BLaER1 (cell line): ENCODE measurements around the gene MIS12.
A peak's percentile ranks its signal among the peaks of the same experiment; 100 is the strongest.

Experiments used
- H3K27ac ChIP-seq: shearing (Covaris generic); formaldehyde crosslinking; 2 replicates; pipeline ENCODE4 v1.8.1; 2022
- H3K27me3 ChIP-seq: shearing (Covaris generic); formaldehyde crosslinking; 2 replicates; pipeline ENCODE4 v1.8.1; 2022
- H3K36me3 ChIP-seq: shearing (Covaris generic); formaldehyde crosslinking; 2 replicates; pipeline ENCODE4 v1.8.1; 2022
- H3K4me1 ChIP-seq: shearing (Covaris generic); formaldehyde crosslinking; 2 replicates; pipeline ENCODE4 v1.8.1; 2022
- H3K4me2 ChIP-seq: shearing (Covaris generic); formaldehyde crosslinking; 2 replicates; pipeline ENCODE4 v1.8.1; 2022
- H3K4me3 ChIP-seq: shearing (Covaris generic); formaldehyde crosslinking; 2 replicates; pipeline ENCODE4 v1.8.1; 2022
- H3K9ac ChIP-seq: shearing (Covaris generic); formaldehyde crosslinking; 2 replicates; pipeline ENCODE4 v1.8.1; 2022
- H3K9me3 ChIP-seq: shearing (Covaris generic); formaldehyde crosslinking; 2 replicates; pipeline ENCODE4 v1.8.1; 2022
- H4K20me1 ChIP-seq: shearing (Covaris generic); formaldehyde crosslinking; 2 replicates; pipeline ENCODE4 v1.8.1; 2022
- Cebpa-rat ChIP-seq: shearing (Covaris generic); IDR thresholded peaks from 2 replicates; pipeline ENCODE4 v1.8.1; 2022

Gene MIS12, protein sequence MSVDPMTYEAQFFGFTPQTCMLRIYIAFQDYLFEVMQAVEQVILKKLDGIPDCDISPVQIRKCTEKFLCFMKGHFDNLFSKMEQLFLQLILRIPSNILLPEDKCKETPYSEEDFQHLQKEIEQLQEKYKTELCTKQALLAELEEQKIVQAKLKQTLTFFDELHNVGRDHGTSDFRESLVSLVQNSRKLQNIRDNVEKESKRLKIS

DNA sequence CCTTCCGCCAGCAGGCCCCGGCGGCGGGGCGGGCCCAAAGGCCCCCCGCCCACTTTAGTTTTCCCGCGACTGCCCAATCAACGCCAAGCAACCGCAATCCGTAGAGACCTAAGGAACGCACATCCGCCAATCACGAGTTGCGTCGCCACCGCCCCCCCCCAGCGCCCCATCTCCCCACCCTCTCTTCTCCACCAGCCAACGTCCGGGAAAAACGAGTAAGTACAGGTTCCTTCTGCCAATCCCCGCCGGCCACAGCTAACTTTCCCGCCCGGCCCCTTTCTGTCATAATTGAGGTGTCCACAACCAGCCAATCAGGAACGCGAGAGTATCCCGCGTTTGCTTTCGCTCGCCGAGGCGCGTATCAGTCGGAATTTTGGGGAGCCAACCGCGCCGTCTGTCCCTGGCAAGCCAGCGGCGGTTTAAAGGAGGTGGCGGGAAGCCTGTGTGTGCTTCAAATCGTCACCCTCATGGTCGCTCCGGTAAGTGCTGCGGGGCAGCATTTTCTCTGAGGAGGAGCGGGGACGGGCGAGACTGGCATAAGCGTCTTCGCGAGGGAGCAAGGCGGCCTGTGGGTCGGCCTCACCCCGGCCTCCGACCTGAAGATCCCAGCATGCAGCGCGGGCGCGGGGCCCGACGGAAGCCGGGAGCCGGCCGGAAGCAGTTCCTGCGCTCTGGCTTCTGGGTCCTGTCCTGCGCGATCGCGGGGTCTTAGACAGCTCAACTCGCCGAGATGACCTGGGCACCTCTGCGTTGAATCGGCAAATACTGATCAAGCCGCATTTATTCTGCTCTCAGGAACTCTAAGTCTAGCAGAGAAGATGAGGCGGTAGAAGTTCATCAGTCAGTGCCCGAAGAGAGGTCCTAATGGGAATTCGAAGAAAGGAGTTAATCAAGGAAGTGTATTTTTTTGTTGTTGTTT, at the start of gene MIS12:
TSS of gene MIS12 (plus strand) at position 361 of the 919 bp plus-strand sequence. CDS start 2,297 bp downstream, outside the sequence.
- TF ChIP-seq Cebpa-rat, result no peak

DNA sequence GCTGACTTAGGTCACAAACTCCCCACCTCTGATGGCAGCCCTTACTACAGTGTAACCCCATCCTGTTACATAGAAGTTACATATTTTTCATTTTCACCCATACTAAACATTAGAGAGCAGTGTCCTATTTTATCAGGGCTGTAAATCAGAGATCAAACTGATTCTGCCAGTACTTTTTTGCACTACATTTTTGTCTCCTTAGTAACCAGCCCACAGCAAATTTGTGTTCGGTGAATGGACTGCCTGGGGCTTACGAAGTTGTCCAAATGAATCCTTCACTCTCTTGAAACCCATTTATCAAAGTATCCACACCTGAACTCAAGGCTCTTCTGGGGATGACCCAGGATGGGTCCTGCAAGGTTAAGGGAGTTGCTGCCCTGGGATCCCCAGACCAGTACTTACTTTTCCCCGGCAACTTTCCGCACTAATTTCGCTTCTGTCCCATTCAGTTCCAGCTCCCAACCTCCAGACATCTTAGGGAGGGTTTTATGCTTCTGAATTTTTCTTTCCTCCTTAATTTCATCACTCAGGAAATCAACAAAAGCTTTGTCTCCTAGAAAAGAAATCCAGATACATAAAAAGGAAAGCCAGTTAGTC, 48.5 kb upstream of the MIS12 start:
- H3K27me3 ChIP-seq, result no peaks in the 10 kb centered on the region
- H3K4me1 ChIP-seq, result peaks cover 48% of the 10 kb centered on the region
- H3K9me3 ChIP-seq, result no peaks in the 10 kb centered on the region
- peaks cover 78% of the 10 kb centered on the region for H3K36me3 ChIP-seq
- no peak for TF ChIP-seq Cebpa-rat
- H3K4me3 ChIP-seq, result peak overlapping the region; percentile 95
- peak overlapping the region; percentile 90 for H3K27ac ChIP-seq
- H3K9ac ChIP-seq, result peak overlapping the region; percentile 92
- peaks cover 72% of the 10 kb centered on the region for H4K20me1 ChIP-seq
- H3K4me2 ChIP-seq, result peak overlapping the region; percentile 74

More for the DNA sequence above, at the start of gene MIS12:
- Histone ChIP-seq H3K4me2 (peak within 1 kb of the TSS; percentile 96), H3K27ac (peak within 1 kb of the TSS; percentile 94), H4K20me1 (peaks cover 25% of the 10 kb centered on the region; the same call in 1 of the 2 replicates), H3K36me3 (peaks cover 65% of the 10 kb centered on the region), H3K9ac (peak within 1 kb of the TSS; percentile 92), H3K27me3 (no peaks in the 10 kb centered on the region), H3K4me3 (peak within 1 kb of the TSS; percentile 93), H3K9me3 (no peaks in the 10 kb centered on the region), H3K4me1 (peaks cover 36% of the 10 kb centered on the region)

DNA sequence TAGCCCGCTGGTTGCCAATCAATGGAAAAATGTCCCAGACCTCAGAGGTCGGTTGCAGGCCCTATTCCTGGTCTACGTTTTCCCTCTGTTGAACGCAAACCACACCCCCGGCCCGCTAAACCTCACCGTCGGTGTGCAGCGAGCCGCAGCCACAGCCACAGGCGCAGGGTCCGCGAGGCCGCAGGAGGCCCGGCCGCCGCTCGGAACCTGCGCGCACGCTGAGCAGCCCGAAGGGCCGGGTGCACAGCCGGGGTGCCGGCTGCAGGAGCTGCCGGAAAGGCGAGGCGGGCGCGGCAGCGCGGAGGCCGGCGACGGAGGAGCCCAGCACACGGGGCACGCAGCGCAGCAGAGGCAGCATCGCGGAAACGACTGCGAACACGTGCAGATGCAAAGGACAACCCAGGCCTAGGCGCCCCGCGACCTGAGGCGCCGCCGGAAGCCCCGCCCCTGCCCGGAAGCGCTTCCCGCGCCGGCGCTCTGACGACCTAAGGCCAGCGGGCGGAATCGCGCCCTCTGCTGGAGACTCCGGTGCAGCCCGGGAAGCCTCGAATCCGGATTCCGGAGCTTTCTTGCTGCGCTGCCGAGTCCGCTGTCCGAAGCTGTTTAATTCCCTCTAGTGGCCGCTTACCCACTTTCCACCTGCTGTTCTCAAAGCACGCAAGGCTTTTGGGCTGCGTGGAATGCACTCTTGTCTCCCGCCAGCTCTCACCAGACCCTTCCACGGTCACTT, 47.5 kb upstream of the MIS12 start, which contains the start of gene C1QBP:
TSS of gene C1QBP (minus strand) at position 440 of the 730 bp plus-strand sequence. CDS start at position 358, 82 bp downstream.
- H3K9me3 ChIP-seq, result no peaks in the 10 kb centered on the region
- TF ChIP-seq Cebpa-rat, result no peak
- H3K27me3 ChIP-seq, result no peaks in the 10 kb centered on the region
- peaks cover 40% of the 10 kb centered on the region for H3K4me1 ChIP-seq
- peaks cover 76% of the 10 kb centered on the region for H3K36me3 ChIP-seq
- peak within 1 kb of the TSS; percentile 74 for H3K4me2 ChIP-seq
- peaks cover 68% of the 10 kb centered on the region for H4K20me1 ChIP-seq
- H3K9ac ChIP-seq, result peak within 1 kb of the TSS; percentile 92
- H3K27ac ChIP-seq, result peak within 1 kb of the TSS; percentile 90
- peak within 1 kb of the TSS; percentile 95 for H3K4me3 ChIP-seq

DNA sequence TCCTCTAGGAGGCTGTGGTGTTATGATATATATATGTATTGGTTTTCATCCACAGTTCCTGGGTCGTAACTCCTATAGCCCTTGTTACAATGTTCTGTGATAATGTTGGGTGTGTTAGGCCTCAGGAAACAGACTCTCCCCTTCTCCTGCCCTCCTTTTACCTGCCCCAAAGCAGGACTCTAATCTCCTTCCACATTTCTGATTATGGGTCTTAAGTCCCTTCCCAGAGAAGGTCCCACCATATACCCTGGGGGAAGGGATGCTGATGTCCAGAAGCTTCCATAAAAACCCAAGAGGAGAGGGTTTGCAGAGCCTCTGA, 47.0 kb upstream of the MIS12 start:
- peaks cover 76% of the 10 kb centered on the region for H3K36me3 ChIP-seq
- no peaks in the 10 kb centered on the region for H3K27me3 ChIP-seq
- TF ChIP-seq Cebpa-rat, result no peak
- peak overlapping the region; percentile 92 for H3K9ac ChIP-seq
- no peaks in the 10 kb centered on the region for H3K9me3 ChIP-seq
- H3K4me3 ChIP-seq, result peak overlapping the region; percentile 95
- peaks cover 68% of the 10 kb centered on the region for H4K20me1 ChIP-seq
- H3K27ac ChIP-seq, result peak overlapping the region; percentile 90
- H3K4me1 ChIP-seq, result peaks cover 37% of the 10 kb centered on the region
- peak overlapping the region; percentile 74 for H3K4me2 ChIP-seq

DNA sequence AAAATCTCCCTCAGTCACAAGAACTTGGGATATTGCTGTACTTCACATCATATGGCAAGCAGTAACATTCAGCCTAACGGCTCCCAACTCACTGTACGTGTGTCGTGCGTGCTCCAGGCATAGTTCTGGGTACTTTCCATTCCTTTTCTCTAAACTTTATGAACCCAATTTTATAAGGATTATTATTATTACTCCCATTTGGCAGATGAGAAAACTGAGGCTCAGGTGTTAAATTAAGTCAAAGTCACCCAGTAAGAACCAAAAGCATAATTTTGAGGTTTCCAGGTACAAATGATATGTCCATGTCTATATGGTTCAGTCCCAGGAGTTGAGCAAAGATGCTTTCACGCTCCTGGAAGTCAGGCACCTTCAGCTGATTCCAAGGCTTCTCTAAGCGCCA, 42.6 kb upstream of the MIS12 start:
- Histone ChIP-seq H3K4me3 (no peak overlapping the region), H3K4me1 (peaks cover 8% of the 10 kb centered on the region), H3K36me3 (peaks cover 82% of the 10 kb centered on the region), H3K4me2 (no peak overlapping the region), H3K9me3 (no peaks in the 10 kb centered on the region), H3K27ac (no peak overlapping the region), H3K9ac (no peak overlapping the region), H4K20me1 (peaks cover 48% of the 10 kb centered on the region), H3K27me3 (no peaks in the 10 kb centered on the region)
- TF ChIP-seq Cebpa-rat, result no peak

DNA sequence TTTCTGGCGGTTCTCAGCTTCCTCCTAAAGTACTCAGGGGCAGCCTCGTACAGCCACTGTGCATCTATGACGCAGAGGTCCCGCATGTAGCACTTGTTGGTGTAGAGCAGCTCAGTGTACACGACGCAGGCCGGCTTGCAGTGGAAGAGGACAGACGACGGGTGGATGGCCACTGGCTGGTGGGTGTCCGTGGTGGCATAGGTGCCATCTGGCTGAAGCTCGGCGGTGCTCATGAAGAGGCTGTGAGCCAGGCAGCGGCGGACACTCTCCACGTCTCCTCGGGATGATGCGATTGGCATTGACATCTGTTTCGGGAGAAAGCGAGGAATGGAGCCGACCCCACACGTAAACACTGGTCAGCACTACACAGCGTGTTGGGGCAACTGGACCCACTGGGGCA, 42.2 kb upstream of the MIS12 start:
- H3K27me3 ChIP-seq, result no peaks in the 10 kb centered on the region
- peaks cover 86% of the 10 kb centered on the region for H3K36me3 ChIP-seq
- H3K9me3 ChIP-seq, result no peaks in the 10 kb centered on the region
- H4K20me1 ChIP-seq, result peaks cover 48% of the 10 kb centered on the region
- H3K4me2 ChIP-seq, result no peak overlapping the region
- no peak overlapping the region for H3K9ac ChIP-seq
- no peak overlapping the region for H3K27ac ChIP-seq
- no peak for TF ChIP-seq Cebpa-rat
- peaks cover 7% of the 10 kb centered on the region for H3K4me1 ChIP-seq
- H3K4me3 ChIP-seq, result no peak overlapping the region

DNA sequence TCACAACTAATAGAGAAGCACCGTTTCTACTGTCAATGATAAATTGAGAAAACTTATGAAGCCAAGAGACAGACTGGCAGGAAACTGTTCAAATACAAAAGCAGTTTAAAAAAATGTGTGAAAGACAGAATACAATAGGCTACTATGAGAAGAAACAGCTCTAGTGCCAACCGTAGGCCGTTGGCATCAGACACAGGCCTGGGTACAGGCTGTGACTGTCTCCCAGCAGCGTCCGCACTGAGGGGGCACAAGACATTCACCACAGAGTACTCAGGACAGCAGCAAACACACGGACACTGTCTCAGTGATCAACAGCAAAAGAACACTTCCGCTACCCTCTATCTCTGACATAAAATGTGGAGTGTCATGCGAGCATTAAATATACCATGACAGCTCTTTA, 39.6 kb upstream of the MIS12 start:
- Histone ChIP-seq H3K36me3 (peaks cover 96% of the 10 kb centered on the region), H3K4me2 (no peak overlapping the region), H3K9me3 (no peaks in the 10 kb centered on the region), H3K4me3 (no peak overlapping the region), H3K9ac (no peak overlapping the region), H4K20me1 (peaks cover 40% of the 10 kb centered on the region), H3K27ac (no peak overlapping the region), H3K4me1 (no peaks in the 10 kb centered on the region), H3K27me3 (no peaks in the 10 kb centered on the region)
- TF ChIP-seq Cebpa-rat, result no peak

DNA sequence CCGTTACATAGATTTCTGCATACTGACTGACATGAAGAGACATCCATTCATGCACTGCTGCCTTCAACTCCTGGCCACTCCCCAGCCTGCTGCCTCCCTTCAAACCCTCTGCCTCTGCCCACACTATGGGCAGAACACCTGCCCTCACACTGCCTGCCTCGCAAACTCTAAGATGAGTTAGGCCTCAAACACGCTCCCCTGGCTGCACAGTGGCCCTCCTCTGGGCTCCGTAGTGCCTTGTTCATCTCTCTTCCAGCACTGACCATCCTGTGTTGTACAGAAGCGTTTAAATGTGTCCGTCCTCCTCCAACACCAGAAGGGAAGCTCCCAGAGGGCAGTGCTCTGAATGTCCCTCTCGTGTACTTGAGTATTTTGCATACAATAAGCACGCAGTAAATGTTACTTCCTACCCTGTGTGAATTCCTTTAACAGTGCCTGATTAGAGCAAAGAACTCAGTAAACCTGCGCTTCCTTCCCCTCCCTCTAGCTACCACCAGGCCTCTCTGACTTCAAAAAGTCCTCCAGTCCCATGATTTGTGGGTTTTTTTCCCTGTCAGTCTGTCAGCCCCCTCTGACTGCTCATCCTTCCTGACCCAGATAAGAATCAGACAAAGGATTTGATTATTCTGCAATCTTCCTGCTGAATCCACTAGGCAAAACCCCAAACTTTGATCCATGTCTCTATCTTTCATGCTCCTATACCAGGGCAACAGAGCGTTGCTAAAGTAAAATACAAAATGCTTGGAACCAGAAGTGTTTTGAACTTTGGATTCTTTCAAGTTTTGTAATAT, 21.5 kb upstream of the MIS12 start:
- Histone ChIP-seq H3K4me1 (peaks cover 33% of the 10 kb centered on the region), H3K9ac (no peak overlapping the region; the same call in 1 of the 2 replicates), H3K4me3 (no peak overlapping the region), H3K27ac (no peak overlapping the region), H4K20me1 (peaks cover 79% of the 10 kb centered on the region), H3K36me3 (peaks cover 48% of the 10 kb centered on the region), H3K4me2 (peak overlapping the region; percentile 95), H3K9me3 (no peaks in the 10 kb centered on the region), H3K27me3 (no peaks in the 10 kb centered on the region)
- TF ChIP-seq Cebpa-rat, result no peak
